GM12878 (cell line): Measurements from ENCODE around the gene KIF5C. TPM values are rescaled to one million over a fixed set of nuclear protein-coding genes. Genes with fewer than 3 reads are reported as not detected.

Experiments
- ATAC-seq: fragments of 200-7000 bp; cut with Tn5 transposase; 3 replicates; pipeline ENCODE4 v1.9.1; 2020; ENCODE audit warnings: mild to moderate bottlenecking, moderate library complexity
- BruUV-seq: library from RNA; stranded (reverse); fragments of 400-500 nt; replicated peaks from 2 replicates; lab custom pipeline; 2021; lab: Mats Ljungman, UMichigan
- CTCF ChIA-PET: fragments of 300-600 bp; sonication (Branson Sonifier 250); formaldehyde crosslinking; extraction: SDS; loops from one replicate; lab custom pipeline; 2021; ENCODE audit warnings: inconsistent platforms; lab: Yijun Ruan, JAX
- POLR2A ChIA-PET: fragments of 350-600 bp; formaldehyde crosslinking; extraction: SDS; loops from one replicate; lab custom pipeline; 2021; ENCODE audit warnings: inconsistent platforms; lab: Charles Lee
- RAD21 ChIA-PET: fragments of 300-600 bp; sonication (Branson Sonifier 250); formaldehyde crosslinking; loops from one replicate; lab custom pipeline; 2023; ENCODE audit warnings: antibody characterized with exemption; ENCODE audit not compliant: unreplicated experiment; lab: Charles Lee
- SMC1A ChIA-PET: fragments of 300-600 bp; sonication (Branson Sonifier 250); formaldehyde crosslinking; loops from one replicate; lab custom pipeline; 2023; ENCODE audit not compliant: unreplicated experiment, uncharacterized antibody; lab: Charles Lee
- DNase-seq: peaks from one replicate; pipeline ENCODE4 v3.0.0-alpha.2; 2011; ENCODE audit warnings: low read depth, low spot score
- FAIRE-seq: peaks from 3 replicates; lab custom pipeline; 2011; peaks lifted over from hg19 to GRCh38; lab: Jason Lieb, UNC
- H2AFZ ChIP-seq: 2 replicates; pipeline ENCODE4 v1.6.0; 2011; ENCODE audit warnings: low read depth, low read length, control low read depth; ENCODE audit not compliant: control insufficient read depth
- H3K27ac ChIP-seq: 2 replicates; pipeline ENCODE4 v1.5.1; 2011; ENCODE audit warnings: control low read depth; ENCODE audit not compliant: control insufficient read depth, insufficient read depth
- H3K27me3 ChIP-seq, 2 experiments: replicated peaks in 1 of 2; 2 replicates each; pipeline versions ENCODE4 v1.6.0 to v1.6.1; 2011; ENCODE audit warnings: low read length in 1 of 2; ENCODE audit not compliant: control insufficient read depth in 2 of 2, insufficient read depth in 2 of 2
- H3K36me3 ChIP-seq, 2 experiments: 2 replicates each; pipeline ENCODE4 v1.5.1; 2011; ENCODE audit warnings: low read length in 1 of 2; ENCODE audit not compliant: control insufficient read depth in 2 of 2, insufficient read depth in 2 of 2
- H3K4me1 ChIP-seq: 2 replicates; pipeline ENCODE4 v1.6.1; 2011; ENCODE audit warnings: mild to moderate bottlenecking, low read length, moderate library complexity, mixed read lengths; ENCODE audit not compliant: control insufficient read depth, insufficient read depth
- H3K4me2 ChIP-seq: 2 replicates; pipeline ENCODE4 v1.6.0; 2011; ENCODE audit warnings: control low read depth; ENCODE audit not compliant: control insufficient read depth, insufficient read depth
- H3K4me3 ChIP-seq: fragments of 200-600 bp; sonication (generic); 2 replicates; pipeline ENCODE4 v1.5.1; 2016
- H3K79me2 ChIP-seq: 2 replicates; pipeline ENCODE4 v1.6.0; 2011; ENCODE audit warnings: low read length; ENCODE audit not compliant: control insufficient read depth, insufficient read depth
- H3K9ac ChIP-seq: 2 replicates; pipeline ENCODE4 v1.8.0; 2011; ENCODE audit warnings: low read length, control low read depth, mixed read lengths; ENCODE audit not compliant: control insufficient read depth, insufficient read depth
- H3K9me3 ChIP-seq: replicated peaks from 3 replicates; pipeline ENCODE4 v1.5.1; 2011; ENCODE audit warnings: mild to moderate bottlenecking, low read length; ENCODE audit not compliant: control insufficient read depth, insufficient read depth
- H4K20me1 ChIP-seq: 2 replicates; pipeline ENCODE4 v1.6.0; 2011; ENCODE audit not compliant: control insufficient read depth, insufficient read depth
- CHD2 ChIP-seq: IDR thresholded peaks from 2 replicates; pipeline ENCODE4 v1.6.1; 2011; ENCODE audit warnings: low read depth, low read length, improper control_type of control experiment, borderline replicate concordance
- CTCF ChIP-seq, 3 experiments: IDR thresholded peaks in 2 of 3; conservative IDR thresholded peaks in 1 of 3; 2 replicates each; pipeline ENCODE4 v1.5.1; 2011; ENCODE audit warnings: low read depth in 3 of 3, low read length in 3 of 3, mild to moderate bottlenecking in 3 of 3, control low read depth in 2 of 3, moderate library complexity in 2 of 3, inconsistent platforms in 1 of 3, mixed read lengths in 1 of 3; ENCODE audit not compliant: control insufficient read depth in 2 of 3, insufficient read depth in 1 of 3; ENCODE audit errors: extremely low read depth in 1 of 3
- ETV6 ChIP-seq, 2 experiments: fragments of 450-650 bp in 1 of 2; IDR thresholded peaks in 1 of 2; conservative IDR thresholded peaks in 1 of 2; 2 replicates each; pipeline ENCODE4 v1.6.1; 2014; ENCODE audit warnings: antibody characterized with exemption in 1 of 2, borderline replicate concordance in 1 of 2, low read depth in 1 of 2, mild to moderate bottlenecking in 1 of 2, moderate library complexity in 1 of 2
- PKNOX1 ChIP-seq: fragments of 450-650 bp; IDR thresholded peaks from 2 replicates; pipeline ENCODE4 v1.6.1; 2016; ENCODE audit warnings: mild to moderate bottlenecking
- RAD21 ChIP-seq: IDR thresholded peaks from 2 replicates; pipeline ENCODE4 v1.6.1; 2011; ENCODE audit warnings: mild to moderate bottlenecking, low read depth, low read length, moderate library complexity; ENCODE audit not compliant: insufficient read depth
- SMAD5 ChIP-seq: IDR thresholded peaks from 2 replicates; pipeline ENCODE4 v1.6.1; 2016; ENCODE audit warnings: antibody characterized with exemption, low read depth
- ZNF24 ChIP-seq: fragments of 450-650 bp; IDR thresholded peaks from 2 replicates; pipeline ENCODE4 v1.6.1; 2017; ENCODE audit warnings: antibody characterized with exemption, mild to moderate bottlenecking
- WGBS: methylation state at CpG from one replicate; pipeline ENCODE4 v1.1.6; 2016; ENCODE audit warnings: low lambda C conversion rate; ENCODE audit not compliant: insufficient replicate concordance, insufficient coverage; ENCODE audit errors: missing lambda C conversion rate; 5-methylcytosine and 5-hydroxymethylcytosine counted together
- in situ Hi-C: fragments of 300-500 bp; cut with MboI; formaldehyde crosslinking; loops from 9 replicates; pipeline ENCODE4 v1.14.3; 2018; ENCODE audit warnings: mixed read lengths
- intact Hi-C: fragments of 100-400 bp; cut with micrococcal nuclease; formaldehyde crosslinking; loops from one replicate; pipeline ENCODE4 v1.14.2; 2022; ENCODE audit not compliant: unreplicated experiment
- polyA plus RNA-seq, 11 experiments: library from polyadenylated mRNA; depleted of rRNA in 4 of 11; unstranded in 6 of 11; stranded (reverse) in 5 of 11; fragments of >200 nt; fragmentation: Nextera tagmentation in 4 of 11; fragmentation: Illumina TruSeq in 1 of 11; extraction: Ambion mirVana in 4 of 11; extraction: Trizol in 1 of 11; gene quantifications; 1 replicate in 1 of 11; 2 replicates in 10 of 11; pipeline versions ENCODE4 v1.2.1 to v1.2.3, GENCODE V29; 2011 to 2016; ENCODE audit warnings: inconsistent platforms in 2 of 11, missing spikeins in 2 of 11, low read depth in 1 of 11
- total RNA-seq, 4 experiments: library from RNA; depleted of rRNA in 3 of 4; stranded (reverse); fragments of >200 nt in 3 of 4; fragmentation: Illumina TruSeq in 1 of 4; extraction: Trizol in 1 of 4; gene quantifications; 2 replicates each; pipeline versions ENCODE4 v1.2.1 to v1.2.3, GENCODE V29; 2013 to 2021

The KIF5C gene
- total and polyA plus RNA-seq, 10 of the 15 experiments (the other 5 are each of a cell fraction or from before 2014, with no cell fraction given) = 0.08 to 0.49 (median 0.24) TPM

GRCh38 chr2:148936857-148937450 is 61.9 kb downstream of the KIF5C start:
- no peak overlapping the region for H2AFZ ChIP-seq

More at GRCh38 chr2:148936857-148937450, 61.9 kb downstream of the KIF5C start:
- no peaks in the 10 kb centered on the region for H3K9me3 ChIP-seq
- H3K4me3 ChIP-seq = no peak overlapping the region
- SMC1A ChIA-PET = no interaction called here
- no peaks in the 10 kb centered on the region for H3K4me1 ChIP-seq
- in situ Hi-C loops (no loop called here), intact Hi-C loops (no loop called here)
- DNase-seq (no peak), ATAC-seq (peak; percentile 28; the same call in 2 of the 3 replicates), FAIRE-seq (no peak)
- no peaks in the 10 kb centered on the region for H3K36me3 ChIP-seq
- RAD21 ChIA-PET = no interaction called here
- CTCF ChIA-PET = interaction anchor here (1.1 to 1.6 kb wide), 4 partner anchors 10 to 1000 kb away, joined by 3 to 8 read pairs (median 3); no protein-coding TSS in a partner anchor
- H3K27me3 ChIP-seq = no peaks in the 10 kb centered on the region; a peak in 1 of 4 replicates
- no peak overlapping the region for H3K27ac ChIP-seq
- H4K20me1 ChIP-seq = no peaks in the 10 kb centered on the region
- POLR2A ChIA-PET = no interaction called here
- H3K79me2 ChIP-seq = no peaks in the 10 kb centered on the region
- 6% methylated on average over 8 of the region's 8 CpGs for WGBS
- TF ChIP-seq CTCF (IDR thresholded peaks at IDR 0.05 in 2 of 3, conservative IDR thresholded peaks at IDR 0.05 in 1 of 3; ENCODE audit: control insufficient read depth in 2 of 3, extremely low read depth in 1 of 3, insufficient read depth in 1 of 3, low read depth in 3 of 3, low read length in 3 of 3) (0 out of 6 replicates have a peak, but pooled peaks of 2 of the 3 experiments have one; percentile 12 to 29), CHD2 (no peak), SMAD5 (no peak), RAD21 (peak; percentile 10; the same call in 1 of the 2 replicates), PKNOX1 (peak; percentile 52), ZNF24 (no peak), ETV6 (conservative IDR thresholded peaks at IDR 0.05 in 1 of 2, IDR thresholded peaks at IDR 0.05 in 1 of 2; ENCODE audit: borderline replicate concordance in 1 of 2, low read depth in 1 of 2) (no peak)
- H3K9ac ChIP-seq = no peak overlapping the region
- BruUV-seq = no TSS peak
- no peak overlapping the region for H3K4me2 ChIP-seq
